CD8-positive, alpha-beta memory T cell (primary cell): ENCODE data around the gene KCNG4. TPM values are rescaled to one million over a fixed set of nuclear protein-coding genes. Genes with fewer than 3 reads are reported as not detected.

Experiments
- CTCF ChIA-PET: fragments of 350-600 bp; sonication (Branson Sonifier 250); formaldehyde crosslinking; loops from one replicate; lab custom pipeline; 2021; ENCODE audit warnings: antibody characterized with exemption; lab: Charles Lee
- POLR2A ChIA-PET: fragments of 350-600 bp; sonication (Branson Sonifier 250); formaldehyde crosslinking; loops from one replicate; lab custom pipeline; 2021; ENCODE audit warnings: antibody characterized with exemption; lab: Charles Lee
- DNase-seq, 5 donors: peaks; one replicate each; pipeline versions ENCODE4 v3.0.0 to v3.0.0-alpha.2; 2020 to 2022; ENCODE audit warnings: mixed read lengths in 1 of 5
- H3K27ac ChIP-seq: one replicate; pipeline ENCODE4 v1.7.0; 2013; ENCODE audit warnings: low read depth, mild to moderate bottlenecking, low read length, moderate library complexity
- H3K27me3 ChIP-seq: 2 replicates; pipeline ENCODE4 v1.7.0; 2013; ENCODE audit warnings: low read length, mild to moderate bottlenecking; ENCODE audit not compliant: insufficient read depth, poor library complexity, severe bottlenecking
- H3K36me3 ChIP-seq: 2 replicates; pipeline ENCODE4 v1.7.0; 2013; ENCODE audit warnings: mild to moderate bottlenecking, low read length, moderate library complexity; ENCODE audit not compliant: insufficient read depth
- H3K4me1 ChIP-seq: 2 replicates; pipeline ENCODE4 v1.7.0; 2013; ENCODE audit warnings: mild to moderate bottlenecking, low read length, moderate library complexity; ENCODE audit not compliant: insufficient read depth
- H3K4me3 ChIP-seq: 2 replicates; pipeline ENCODE4 v1.7.0; 2013; ENCODE audit warnings: mild to moderate bottlenecking, low read length
- H3K9me3 ChIP-seq: 2 replicates; pipeline ENCODE4 v1.7.0; 2013; ENCODE audit warnings: mild to moderate bottlenecking, low read length
- H3K27ac Mint-ChIP-seq, 8 donors: one replicate each; pipeline ENCODE4 v1.8.0; 2020 to 2021; ENCODE audit warnings: mixed read lengths in 8 of 8, mild to moderate bottlenecking in 6 of 8, inconsistent platforms in 3 of 8, moderate library complexity in 3 of 8
- H3K27me3 Mint-ChIP-seq, 2 donors: one replicate each; pipeline ENCODE4 v1.8.0; 2020 to 2021; ENCODE audit warnings: mixed read lengths in 2 of 2, mild to moderate bottlenecking in 1 of 2, moderate library complexity in 1 of 2
- H3K36me3 Mint-ChIP-seq, 3 donors: one replicate each; pipeline ENCODE4 v1.8.0; 2020 to 2021; ENCODE audit warnings: mixed read lengths in 3 of 3, inconsistent platforms in 1 of 3, mild to moderate bottlenecking in 1 of 3
- H3K4me1 Mint-ChIP-seq, 3 donors: one replicate each; pipeline ENCODE4 v1.8.0; 2020 to 2021; ENCODE audit warnings: mixed read lengths in 3 of 3, inconsistent platforms in 1 of 3, mild to moderate bottlenecking in 1 of 3
- H3K4me3 Mint-ChIP-seq, 7 donors: one replicate each; pipeline ENCODE4 v1.8.0; 2020 to 2021; ENCODE audit warnings: mixed read lengths in 7 of 7, mild to moderate bottlenecking in 6 of 7, moderate library complexity in 4 of 7, inconsistent platforms in 2 of 7
- H3K9me3 Mint-ChIP-seq, 5 donors: one replicate each; pipeline ENCODE4 v1.8.0; 2020 to 2022; ENCODE audit warnings: mixed read lengths in 5 of 5, mild to moderate bottlenecking in 3 of 5, moderate library complexity in 2 of 5, inconsistent platforms in 1 of 5
- polyA plus RNA-seq: library from polyadenylated mRNA; unstranded; fragments of 300-500 nt; fragmentation: Illumina TruSeq; gene quantifications from one replicate; pipeline ENCODE4 v1.2.3, GENCODE V29; 2021
- total RNA-seq, 2 experiments: library from RNA; stranded (reverse); gene quantifications; one replicate each; pipeline ENCODE4 v1.2.3, GENCODE V29; 2021

The KCNG4 gene
- total and polyA plus RNA-seq, 3 experiments from 2014 or later = not detected

DNA sequence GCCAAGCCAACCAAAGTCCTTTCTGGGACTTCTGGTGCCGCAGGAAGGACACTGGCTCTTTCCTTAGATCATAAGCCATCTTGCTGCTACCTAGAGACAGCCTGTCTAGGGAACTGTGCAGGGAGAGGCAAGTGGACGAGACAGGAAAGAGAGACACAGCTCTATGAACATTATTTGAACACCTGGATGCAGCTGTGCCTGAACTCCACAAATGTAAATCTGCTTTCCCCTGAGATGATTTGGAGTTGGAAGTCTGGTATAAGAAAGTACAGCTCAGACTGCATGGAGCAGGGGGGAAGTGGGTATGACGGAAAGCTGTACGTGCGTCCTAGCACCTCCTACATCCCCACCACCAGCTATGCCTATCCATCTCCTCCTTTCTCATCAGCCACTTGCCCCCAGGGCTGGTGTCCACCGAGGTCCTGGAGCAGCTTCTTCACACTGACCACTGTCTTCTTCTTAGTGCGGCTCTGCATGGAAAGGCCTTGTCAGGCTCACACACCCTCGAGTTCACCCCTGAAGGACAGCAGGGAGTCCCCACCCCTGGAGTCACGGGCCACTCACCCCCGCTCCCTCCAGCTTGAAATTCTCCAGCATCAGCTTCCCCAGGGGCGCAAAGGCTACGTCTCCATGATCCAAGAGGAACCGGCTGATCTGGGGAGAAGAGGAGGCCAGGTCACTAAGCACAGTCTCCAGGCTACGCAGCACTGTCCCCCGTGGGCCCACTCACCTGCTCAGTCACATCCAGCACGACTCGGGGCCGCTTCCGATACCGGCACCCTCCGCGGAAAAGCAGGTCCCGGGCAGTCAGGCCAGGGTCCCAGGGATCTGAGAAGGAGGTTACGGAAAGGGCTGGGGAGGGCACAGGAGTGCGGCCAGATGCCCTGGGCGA, 56.9 kb downstream of the KCNG4 start:
- no peak for DNase-seq
- H3K4me1 ChIP-seq = peaks cover 14% of the 10 kb centered on the region
- H3K4me3 ChIP-seq = no peak overlapping the region
- Mint-ChIP-seq H3K27ac (peak overlapping the region in 2 of 8 donors; percentile 8 to 75), H3K9me3 (no peaks in the 10 kb centered on the region), H3K4me1 (peaks cover 21 to 29% (median 23%) of the 10 kb centered on the region in 3 donors), H3K27me3 (no peaks in the 10 kb centered on the region), H3K36me3 (peaks cover 0 to 71% (median 3%) of the 10 kb centered on the region in 3 donors), H3K4me3 (peak overlapping the region in 1 of 7 donors; percentile 55)
- peaks cover 9% of the 10 kb centered on the region for H3K36me3 ChIP-seq
- H3K27ac ChIP-seq = no peak overlapping the region
- H3K27me3 ChIP-seq = no peaks in the 10 kb centered on the region
- ChIA-PET POLR2A (no interaction called here), CTCF (interaction anchor here (0.7 kb wide), 1 partner anchor 8 kb away, joined by 3 read pairs; no protein-coding TSS in a partner anchor)
- no peaks in the 10 kb centered on the region for H3K9me3 ChIP-seq

DNA sequence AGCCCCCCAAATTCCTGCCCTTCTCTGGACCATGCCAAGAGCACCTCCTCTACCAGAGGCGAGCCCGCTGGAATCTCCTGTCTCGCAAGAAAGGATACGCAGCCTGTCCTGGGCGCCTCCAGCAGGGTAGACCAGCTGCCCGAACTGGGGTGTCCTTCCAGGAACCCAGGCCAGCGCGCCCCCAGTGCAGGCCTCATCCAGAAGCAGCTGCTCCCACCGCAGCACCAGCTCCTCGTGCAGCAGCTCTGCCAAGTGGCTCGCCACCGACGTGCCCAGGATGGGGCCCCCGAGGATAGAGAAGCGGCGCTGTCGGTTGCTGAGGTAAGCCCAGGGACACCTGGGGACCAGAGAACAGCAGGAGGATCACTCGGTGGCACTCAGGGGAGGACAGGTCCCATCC, 57.7 kb downstream of the KCNG4 start:
- peaks cover 14% of the 10 kb centered on the region for H3K4me1 ChIP-seq
- Mint-ChIP-seq H3K4me1 (peaks cover 21 to 27% (median 23%) of the 10 kb centered on the region in 3 donors), H3K27me3 (no peaks in the 10 kb centered on the region), H3K4me3 (no peak overlapping the region), H3K9me3 (no peaks in the 10 kb centered on the region), H3K36me3 (peaks cover 0 to 76% (median 3%) of the 10 kb centered on the region in 3 donors), H3K27ac (no peak overlapping the region)
- H3K27me3 ChIP-seq = no peaks in the 10 kb centered on the region
- ChIA-PET CTCF (interaction anchor here (0.7 kb wide), 1 partner anchor 97 kb away, joined by 3 read pairs; no protein-coding TSS in a partner anchor), POLR2A (no interaction called here)
- H3K9me3 ChIP-seq = no peaks in the 10 kb centered on the region
- peaks cover 9% of the 10 kb centered on the region for H3K36me3 ChIP-seq
- H3K27ac ChIP-seq = no peak overlapping the region
- no peak for DNase-seq
- H3K4me3 ChIP-seq = no peak overlapping the region

DNA sequence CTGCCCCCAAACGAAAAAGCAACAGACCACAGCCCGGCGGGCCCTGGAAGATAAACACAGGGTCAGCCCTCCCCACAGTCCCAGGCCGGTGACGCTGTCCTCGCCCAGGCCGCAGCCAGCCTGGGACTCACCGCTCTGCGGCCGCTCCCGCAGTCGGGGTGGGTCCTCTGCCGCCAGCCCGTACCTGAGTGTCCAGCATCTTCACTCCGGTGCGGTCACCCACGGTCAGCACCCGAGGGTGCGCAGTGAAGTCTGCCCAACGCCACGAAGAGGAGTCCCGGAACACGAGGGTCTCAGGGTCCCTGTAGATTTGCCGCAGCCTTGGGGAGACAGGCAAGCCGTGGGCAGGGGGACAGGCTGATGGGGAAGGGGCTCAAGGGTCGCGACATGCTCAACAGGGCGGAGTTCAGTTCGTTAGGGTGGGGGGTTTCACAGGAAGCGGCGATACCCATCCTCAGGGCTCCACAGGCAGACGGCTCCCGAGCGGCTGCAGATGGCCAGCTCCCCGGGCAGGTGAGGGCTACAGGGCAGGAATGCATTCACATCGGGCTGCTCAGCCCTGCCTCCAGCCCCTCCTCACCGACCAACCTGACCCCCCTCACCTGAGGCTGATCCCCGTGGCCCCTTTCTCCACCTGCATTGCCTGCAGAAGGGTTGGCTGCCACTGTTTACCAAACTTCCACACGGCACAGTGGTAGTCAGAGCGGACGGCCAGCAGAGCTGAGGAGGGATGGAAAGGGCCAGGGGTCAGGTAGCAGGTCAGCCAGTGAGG, 58.5 kb downstream of the KCNG4 start:
- peaks cover 9% of the 10 kb centered on the region for H3K36me3 ChIP-seq
- Mint-ChIP-seq H3K36me3 (peaks cover 0 to 72% (median 3%) of the 10 kb centered on the region in 3 donors), H3K9me3 (no peaks in the 10 kb centered on the region), H3K4me3 (no peak overlapping the region), H3K27me3 (no peaks in the 10 kb centered on the region), H3K4me1 (peaks cover 20 to 21% (median 21%) of the 10 kb centered on the region in 3 donors), H3K27ac (no peak overlapping the region)
- no peak for DNase-seq
- no peak overlapping the region for H3K27ac ChIP-seq
- H3K9me3 ChIP-seq = no peaks in the 10 kb centered on the region
- CTCF ChIA-PET = interaction anchor here (0.7 to 1.4 kb wide), 3 partner anchors 65 to 97 kb away, joined by 3 read pairs; partner anchors contain the start of gene MBTPS1
- H3K4me3 ChIP-seq = no peak overlapping the region
- H3K4me1 ChIP-seq = peaks cover 11% of the 10 kb centered on the region
- no peaks in the 10 kb centered on the region for H3K27me3 ChIP-seq
- POLR2A ChIA-PET = no interaction called here

DNA sequence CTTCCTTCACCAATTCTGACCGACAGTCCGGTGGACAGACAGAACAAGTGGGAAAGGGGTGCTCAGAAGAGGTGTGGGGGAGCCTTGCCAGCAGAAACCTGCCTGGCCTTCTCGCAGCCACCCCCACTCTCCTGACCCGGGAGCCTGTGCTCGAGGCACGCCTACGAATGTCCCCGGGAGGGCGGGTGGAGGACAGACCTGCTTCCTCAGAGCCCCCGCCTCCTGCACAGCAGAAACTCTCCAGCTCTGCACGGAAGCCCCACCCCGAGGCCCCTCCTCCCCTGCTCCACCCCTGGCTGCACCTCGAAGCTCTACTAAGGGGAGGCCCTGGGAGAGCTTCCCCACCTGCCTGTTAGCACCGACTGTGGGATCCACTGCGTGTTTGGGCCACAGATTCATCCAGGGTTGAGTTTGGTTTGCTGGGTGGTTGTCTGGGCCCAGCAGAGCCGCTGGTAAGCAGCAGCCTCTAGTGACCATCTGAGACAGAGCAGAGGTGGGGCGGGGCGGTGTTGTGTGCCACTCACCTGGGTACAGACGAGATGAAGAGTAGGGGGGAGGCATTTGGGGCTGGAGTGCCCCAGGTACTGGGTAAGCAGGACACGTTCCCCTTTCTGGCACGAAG, 59.2 kb downstream of the KCNG4 start:
- ChIA-PET CTCF (interaction anchor here (1.1 to 1.4 kb wide), 2 partner anchors 64 to 96 kb away, joined by 3 read pairs; partner anchors contain the start of gene MBTPS1), POLR2A (no interaction called here)
- DNase-seq = no peak
- peaks cover 0 to 72% (median 3%) of the 10 kb centered on the region in 3 donors for H3K36me3 Mint-ChIP-seq
- peaks cover 4% of the 10 kb centered on the region for H3K4me1 ChIP-seq
- H3K9me3 Mint-ChIP-seq = no peaks in the 10 kb centered on the region
- H3K27me3 Mint-ChIP-seq = no peaks in the 10 kb centered on the region
- peaks cover 9% of the 10 kb centered on the region for H3K36me3 ChIP-seq
- peaks cover 14 to 15% (median 15%) of the 10 kb centered on the region in 3 donors for H3K4me1 Mint-ChIP-seq
- H3K9me3 ChIP-seq = no peaks in the 10 kb centered on the region
- H3K27me3 ChIP-seq = no peaks in the 10 kb centered on the region
- no peak overlapping the region for H3K4me3 ChIP-seq
- no peak overlapping the region for H3K27ac ChIP-seq
- peak overlapping the region in 1 of 8 donors; percentile 41 for H3K27ac Mint-ChIP-seq
- no peak overlapping the region for H3K4me3 Mint-ChIP-seq

DNA sequence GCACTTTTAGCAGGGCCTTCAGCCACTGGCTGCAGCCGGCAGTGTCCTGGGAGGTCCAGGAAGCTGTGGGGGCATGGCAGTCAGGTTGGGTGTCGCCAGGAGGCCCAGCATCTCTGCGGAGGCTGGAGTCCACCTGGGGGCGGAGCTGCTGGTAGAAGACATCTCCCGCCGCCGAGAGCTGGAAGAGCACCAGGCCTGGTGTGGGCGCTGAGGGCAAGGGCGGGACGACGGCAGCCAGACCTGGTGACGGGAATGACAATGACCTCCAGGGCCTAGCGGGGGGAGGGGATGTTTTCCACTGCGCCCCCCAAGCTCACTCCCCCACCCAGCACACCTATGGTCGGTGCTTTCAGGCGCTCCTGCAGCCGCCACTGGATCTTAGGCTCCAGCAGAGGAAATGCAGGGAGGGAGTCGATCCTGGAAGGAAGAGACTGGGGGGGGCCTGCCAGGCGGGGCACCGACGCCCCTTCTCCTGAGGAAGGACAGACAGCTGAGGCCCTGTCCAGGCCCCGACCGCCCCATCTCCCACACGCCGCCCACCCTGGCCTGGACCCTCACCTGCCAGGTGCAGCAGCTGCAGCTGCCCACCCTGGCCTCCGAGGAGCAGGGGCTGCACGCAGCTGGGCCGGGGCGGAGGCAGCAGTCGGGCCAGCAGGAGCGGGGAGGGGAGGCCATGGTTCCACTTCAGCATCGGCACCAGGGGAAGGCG, 60.0 kb downstream of the KCNG4 start:
- H3K36me3 Mint-ChIP-seq = peaks cover 0 to 66% (median 3%) of the 10 kb centered on the region in 3 donors
- CTCF ChIA-PET = interaction anchor here (1.1 to 1.4 kb wide), 2 partner anchors 63 to 95 kb away, joined by 3 read pairs; partner anchors contain the start of gene MBTPS1
- DNase-seq = no peak

DNA sequence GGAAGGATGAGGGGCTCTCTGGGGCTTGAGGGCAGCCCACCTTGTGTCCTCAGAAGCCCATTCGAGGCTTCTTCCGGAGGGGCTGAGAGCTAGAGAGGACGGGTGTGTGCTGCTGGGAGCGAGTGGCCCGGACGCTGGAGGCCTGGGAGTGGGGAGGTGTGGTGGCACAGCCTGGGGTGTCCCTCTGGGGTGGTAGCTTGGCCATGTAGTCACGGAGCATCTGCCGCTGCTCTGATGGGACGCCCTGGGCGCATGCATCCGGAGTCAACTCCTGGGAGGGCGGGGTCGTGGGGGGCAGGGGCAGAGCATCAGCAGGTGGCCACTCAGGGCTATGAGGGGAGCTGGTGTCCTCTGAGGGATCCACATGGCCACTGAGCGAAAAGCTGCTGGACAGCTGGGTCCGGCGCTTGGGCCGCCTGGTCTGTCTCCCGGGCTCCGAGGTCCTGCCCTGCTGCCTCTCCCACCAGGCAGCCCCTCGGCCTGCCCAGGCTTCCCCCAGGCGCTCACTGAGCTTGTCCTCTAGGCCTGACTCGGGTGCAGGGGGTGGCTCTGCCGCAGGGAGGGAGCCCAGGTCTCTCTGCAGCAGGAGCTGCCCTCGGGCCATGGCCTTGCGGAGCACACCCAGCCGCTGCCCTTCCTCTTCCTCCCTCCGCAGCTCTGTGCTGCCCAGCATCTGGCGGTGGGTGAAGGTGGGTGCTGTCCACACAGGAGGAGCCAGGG, 60.8 kb downstream of the KCNG4 start:
- peak overlapping the region in 1 of 8 donors; percentile 38 for H3K27ac Mint-ChIP-seq
- no peak overlapping the region for H3K27ac ChIP-seq
- ChIA-PET POLR2A (no interaction called here), CTCF (interaction anchor here (1.0 kb wide), 1 partner anchor 327 kb away, joined by 3 read pairs; no protein-coding TSS in a partner anchor)
- no peak overlapping the region for H3K4me3 ChIP-seq
- H3K9me3 ChIP-seq = no peaks in the 10 kb centered on the region
- H3K36me3 Mint-ChIP-seq = peaks cover 0 to 59% (median 3%) of the 10 kb centered on the region in 3 donors
- peaks cover 9% of the 10 kb centered on the region for H3K36me3 ChIP-seq
- H3K27me3 Mint-ChIP-seq = no peaks in the 10 kb centered on the region
- no peak for DNase-seq
- H3K27me3 ChIP-seq = no peaks in the 10 kb centered on the region
- H3K9me3 Mint-ChIP-seq = no peaks in the 10 kb centered on the region
- no peaks in the 10 kb centered on the region for H3K4me1 ChIP-seq
- no peak overlapping the region for H3K4me3 Mint-ChIP-seq
- H3K4me1 Mint-ChIP-seq = peaks cover 0 to 6% (median 5%) of the 10 kb centered on the region in 3 donors

More for the DNA sequence above, 60.0 kb downstream of the KCNG4 start:
- no peaks in the 10 kb centered on the region for H3K9me3 Mint-ChIP-seq
- H3K27me3 Mint-ChIP-seq = no peaks in the 10 kb centered on the region
- no peaks in the 10 kb centered on the region for H3K9me3 ChIP-seq
- POLR2A ChIA-PET = no interaction called here
- no peaks in the 10 kb centered on the region for H3K27me3 ChIP-seq
- no peak overlapping the region for H3K27ac ChIP-seq
- H3K27ac Mint-ChIP-seq = no peak overlapping the region
- H3K4me1 Mint-ChIP-seq = peaks cover 6 to 12% (median 12%) of the 10 kb centered on the region in 3 donors
- no peak overlapping the region for H3K4me3 ChIP-seq
- H3K36me3 ChIP-seq = peaks cover 9% of the 10 kb centered on the region
- H3K4me1 ChIP-seq = no peaks in the 10 kb centered on the region
- H3K4me3 Mint-ChIP-seq = no peak overlapping the region
